ENCODE measurements around the gene STX18.
"Not testable (repeated sequence)": the region's sequence is repeated elsewhere in the genome, so short reads cannot be mapped to it uniquely, and the experiment has no call there.

Gene STX18

GRCh38 chr4:4558881-4559280 lies 17.0 kb upstream of the STX18 start:
- no peak overlapping the region for H3K4me3 ChIP-seq (ENCODE audit: low read depth, low read length)
- DNase-seq (ENCODE audit: low read depth): no peak
- TF ChIP-seq, protein P1, sequence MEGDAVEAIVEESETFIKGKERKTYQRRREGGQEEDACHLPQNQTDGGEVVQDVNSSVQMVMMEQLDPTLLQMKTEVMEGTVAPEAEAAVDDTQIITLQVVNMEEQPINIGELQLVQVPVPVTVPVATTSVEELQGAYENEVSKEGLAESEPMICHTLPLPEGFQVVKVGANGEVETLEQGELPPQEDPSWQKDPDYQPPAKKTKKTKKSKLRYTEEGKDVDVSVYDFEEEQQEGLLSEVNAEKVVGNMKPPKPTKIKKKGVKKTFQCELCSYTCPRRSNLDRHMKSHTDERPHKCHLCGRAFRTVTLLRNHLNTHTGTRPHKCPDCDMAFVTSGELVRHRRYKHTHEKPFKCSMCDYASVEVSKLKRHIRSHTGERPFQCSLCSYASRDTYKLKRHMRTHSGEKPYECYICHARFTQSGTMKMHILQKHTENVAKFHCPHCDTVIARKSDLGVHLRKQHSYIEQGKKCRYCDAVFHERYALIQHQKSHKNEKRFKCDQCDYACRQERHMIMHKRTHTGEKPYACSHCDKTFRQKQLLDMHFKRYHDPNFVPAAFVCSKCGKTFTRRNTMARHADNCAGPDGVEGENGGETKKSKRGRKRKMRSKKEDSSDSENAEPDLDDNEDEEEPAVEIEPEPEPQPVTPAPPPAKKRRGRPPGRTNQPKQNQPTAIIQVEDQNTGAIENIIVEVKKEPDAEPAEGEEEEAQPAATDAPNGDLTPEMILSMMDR (IDR thresholded peaks at IDR 0.05; ENCODE audit: low read depth, low read length, missing control alignments): no peak

DNA sequence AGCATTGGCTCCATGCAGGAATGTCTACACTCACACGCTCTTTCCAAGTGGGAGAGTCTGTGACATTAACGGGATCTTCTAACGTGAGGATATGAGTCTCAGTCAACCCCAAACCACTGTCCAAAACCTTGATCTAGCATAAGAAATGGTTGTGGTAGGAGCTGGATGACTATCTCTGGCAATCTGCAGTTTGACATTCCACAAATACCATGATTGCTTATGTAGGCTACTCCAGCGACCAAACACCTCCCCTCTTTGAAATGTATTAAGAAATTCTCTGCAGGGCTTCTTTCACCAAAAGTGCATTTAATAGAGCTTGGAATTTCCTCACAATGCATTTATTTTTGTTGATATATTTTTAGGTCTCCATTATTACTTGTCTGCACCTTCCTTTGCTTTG lies 14.1 kb upstream of the STX18 start:
- no peak for DNase-seq (ENCODE audit: low read depth)
- TF ChIP-seq, protein P1 (IDR thresholded peaks at IDR 0.05; ENCODE audit: low read depth, low read length, missing control alignments): no peak
- no peak overlapping the region for H3K4me3 ChIP-seq (ENCODE audit: low read depth, low read length)

DNA sequence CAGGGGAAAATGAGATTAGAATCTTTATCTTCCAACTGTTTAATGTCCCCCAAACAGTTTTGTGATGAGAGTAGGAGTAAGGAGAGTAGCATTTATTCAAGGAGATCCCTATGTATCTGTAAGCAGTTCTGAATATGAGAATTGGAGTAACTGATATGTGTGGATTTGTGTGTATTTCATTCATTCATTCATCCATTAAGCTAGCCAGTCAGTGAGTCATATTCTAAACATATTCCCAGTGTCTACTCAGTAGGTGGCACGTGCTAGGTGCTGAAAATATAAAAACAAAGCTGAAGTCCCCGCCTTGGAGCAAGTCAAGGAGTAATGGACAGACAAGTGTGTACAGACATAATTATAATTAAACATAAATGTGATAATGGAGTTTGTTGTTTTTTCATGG lies 12.4 kb upstream of the STX18 start:
- no peak overlapping the region for H3K4me3 ChIP-seq (ENCODE audit: low read depth, low read length)
- DNase-seq (ENCODE audit: low read depth): no peak
- TF ChIP-seq, protein P1 (IDR thresholded peaks at IDR 0.05; ENCODE audit: low read depth, low read length, missing control alignments): no peak

GRCh38 chr4:4552042-4552441 lies 10.2 kb upstream of the STX18 start:
- DNase-seq (ENCODE audit: low read depth); H3K4me3 ChIP-seq (ENCODE audit: low read depth, low read length): not testable (repeated sequence)

DNA sequence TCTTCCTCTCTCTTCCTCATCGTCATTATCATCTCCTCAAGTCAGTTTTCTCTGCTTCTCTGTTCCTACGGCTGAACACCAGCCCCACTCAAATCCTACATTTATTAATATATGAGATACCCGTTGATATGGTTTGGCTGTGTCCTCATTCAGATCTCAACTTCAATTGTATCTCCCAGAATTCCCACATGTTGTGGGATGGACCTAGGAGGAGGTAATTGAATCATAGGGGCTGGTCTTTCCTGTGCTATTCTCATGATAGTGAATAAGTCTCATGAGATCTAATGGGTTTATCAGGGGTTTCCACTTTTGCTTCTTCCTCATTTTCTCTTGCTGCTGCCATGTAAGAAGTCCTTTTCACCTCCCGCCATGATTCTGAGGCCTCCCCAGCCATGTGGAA lies 8.3 kb upstream of the STX18 start:
- DNase-seq (ENCODE audit: low read depth); H3K4me3 ChIP-seq (ENCODE audit: low read depth, low read length): not testable (repeated sequence)

- TF ChIP-seq, protein P1 (IDR thresholded peaks at IDR 0.05; ENCODE audit: low read depth, low read length, missing control alignments): no peak
- H3K4me3 ChIP-seq (ENCODE audit: low read depth, low read length): no peak overlapping the region
- DNase-seq (ENCODE audit: low read depth): no peak
Observed at GRCh38 chr4:4549534-4549933, 7.7 kb upstream of the STX18 start.

- H3K4me3 ChIP-seq (ENCODE audit: low read depth, low read length): peak overlapping the region; percentile 94
- DNase-seq (ENCODE audit: low read depth): no peak
- TF ChIP-seq, protein P1 (IDR thresholded peaks at IDR 0.05; ENCODE audit: low read depth, low read length, missing control alignments): no peak
Observed at GRCh38 chr4:4542774-4543485, 1.1 kb upstream of the STX18 start.

- H3K4me3 ChIP-seq (ENCODE audit: low read depth, low read length): peak overlapping the region; percentile 94
- DNase-seq (ENCODE audit: low read depth): peak; percentile 46
- TF ChIP-seq, protein P1 (IDR thresholded peaks at IDR 0.05; ENCODE audit: low read depth, low read length, missing control alignments): no peak
Observed at GRCh38 chr4:4541040-4541631, 712 bp downstream of the STX18 start.
